Measurements from ENCODE around the gene ATF2. TPM values are rescaled to one million over a fixed set of nuclear protein-coding genes. Genes with fewer than 3 reads are reported as not detected.

The ATF2 gene
- total RNA-seq, 1 experiment from 2014 or later, result 39.9 TPM

DNA sequence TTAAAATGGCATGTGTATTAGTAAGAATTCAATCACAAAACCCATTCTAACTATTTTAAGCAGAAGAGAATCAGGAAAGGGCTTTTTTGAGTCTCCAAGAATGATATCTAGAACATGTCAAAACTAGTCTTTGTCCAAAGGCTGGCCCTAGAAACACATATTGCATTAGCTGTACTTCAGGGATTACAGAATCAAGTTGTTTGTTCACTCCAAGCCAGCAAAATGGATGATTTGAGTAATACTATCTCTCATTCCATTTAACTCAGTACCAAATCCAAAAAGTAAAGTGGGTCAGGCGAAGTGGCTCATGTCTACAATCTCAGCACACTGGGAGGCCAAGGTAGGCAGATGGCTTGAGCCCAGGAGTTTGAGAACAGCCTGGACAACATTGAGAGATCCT, 41.3 kb downstream of the ATF2 start:
- CTCF ChIA-PET, result no interaction called here
- no peaks in the 10 kb centered on the region for H3K27me3 Mint-ChIP-seq (ENCODE audit: low read depth)
- H3K4me3 Mint-ChIP-seq, result no peak overlapping the region
- peaks cover 25% of the 10 kb centered on the region for H3K36me3 Mint-ChIP-seq
- H3K9me3 Mint-ChIP-seq, result no peaks in the 10 kb centered on the region; the same call in 1 of the 2 replicates
- H3K27ac Mint-ChIP-seq, result no peak overlapping the region
- DNase-seq (ENCODE audit: low spot score), result no peak
- no peak for ATAC-seq
- TF ChIP-seq GRHL2 (CRISPR knock-in tag; IDR thresholded peaks at IDR 0.05; ENCODE audit: insufficient replicate concordance, severe bottlenecking) (no peak), TEAD1 (CRISPR knock-in tag; IDR thresholded peaks at IDR 0.05) (no peak), ZNF317 (CRISPR knock-in tag; IDR thresholded peaks at IDR 0.05; ENCODE audit: borderline replicate concordance, low read depth) (no peak), GABPB1 (CRISPR knock-in tag; IDR thresholded peaks at IDR 0.05) (no peak)
- TF ChIP-seq, protein P1, sequence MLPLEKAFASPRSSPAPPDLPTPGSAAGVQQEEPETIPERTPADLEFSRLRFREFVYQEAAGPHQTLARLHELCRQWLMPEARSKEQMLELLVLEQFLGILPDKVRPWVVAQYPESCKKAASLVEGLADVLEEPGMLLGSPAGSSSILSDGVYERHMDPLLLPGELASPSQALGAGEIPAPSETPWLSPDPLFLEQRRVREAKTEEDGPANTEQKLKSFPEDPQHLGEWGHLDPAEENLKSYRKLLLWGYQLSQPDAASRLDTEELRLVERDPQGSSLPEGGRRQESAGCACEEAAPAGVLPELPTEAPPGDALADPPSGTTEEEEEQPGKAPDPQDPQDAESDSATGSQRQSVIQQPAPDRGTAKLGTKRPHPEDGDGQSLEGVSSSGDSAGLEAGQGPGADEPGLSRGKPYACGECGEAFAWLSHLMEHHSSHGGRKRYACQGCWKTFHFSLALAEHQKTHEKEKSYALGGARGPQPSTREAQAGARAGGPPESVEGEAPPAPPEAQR (CRISPR knock-in tag; IDR thresholded peaks at IDR 0.05), result no peak
- TF ChIP-seq, protein P2, sequence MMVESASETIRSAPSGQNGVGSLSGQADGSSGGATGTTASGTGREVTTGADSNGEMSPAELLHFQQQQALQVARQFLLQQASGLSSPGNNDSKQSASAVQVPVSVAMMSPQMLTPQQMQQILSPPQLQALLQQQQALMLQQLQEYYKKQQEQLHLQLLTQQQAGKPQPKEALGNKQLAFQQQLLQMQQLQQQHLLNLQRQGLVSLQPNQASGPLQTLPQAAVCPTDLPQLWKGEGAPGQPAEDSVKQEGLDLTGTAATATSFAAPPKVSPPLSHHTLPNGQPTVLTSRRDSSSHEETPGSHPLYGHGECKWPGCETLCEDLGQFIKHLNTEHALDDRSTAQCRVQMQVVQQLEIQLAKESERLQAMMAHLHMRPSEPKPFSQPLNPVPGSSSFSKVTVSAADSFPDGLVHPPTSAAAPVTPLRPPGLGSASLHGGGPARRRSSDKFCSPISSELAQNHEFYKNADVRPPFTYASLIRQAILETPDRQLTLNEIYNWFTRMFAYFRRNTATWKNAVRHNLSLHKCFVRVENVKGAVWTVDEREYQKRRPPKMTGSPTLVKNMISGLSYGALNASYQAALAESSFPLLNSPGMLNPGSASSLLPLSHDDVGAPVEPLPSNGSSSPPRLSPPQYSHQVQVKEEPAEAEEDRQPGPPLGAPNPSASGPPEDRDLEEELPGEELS (CRISPR knock-in tag; IDR thresholded peaks at IDR 0.05), result no peak
- peaks cover 7% of the 10 kb centered on the region; the same call in 1 of the 2 replicates for H3K4me1 Mint-ChIP-seq
- POLR2A ChIA-PET, result no interaction called here

DNA sequence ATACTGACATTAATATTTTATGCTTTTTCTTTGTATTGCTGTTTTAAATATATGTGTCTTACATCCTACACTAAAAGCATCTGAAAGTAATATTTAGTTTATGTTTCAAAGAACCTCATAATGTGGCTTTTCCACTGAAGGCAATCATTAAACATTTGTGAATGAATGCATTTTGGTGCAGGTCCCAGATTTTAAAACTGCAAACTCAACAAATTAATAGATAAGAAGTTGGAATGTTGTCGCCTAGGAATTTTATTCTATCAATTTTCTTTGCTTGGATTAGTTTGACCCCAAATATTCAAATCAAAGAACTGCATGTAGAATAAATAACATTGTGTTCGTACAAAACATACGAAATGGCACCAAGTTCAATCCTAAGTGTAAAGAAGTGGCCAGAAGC, 44.7 kb downstream of the ATF2 start:
- TF ChIP-seq MYBL2 (CRISPR knock-in tag; IDR thresholded peaks at IDR 0.05), result no peak
- TF ChIP-seq GRHL2 (CRISPR knock-in tag; IDR thresholded peaks at IDR 0.05; ENCODE audit: insufficient replicate concordance, severe bottlenecking), result no peak
- no peak for TF ChIP-seq MXD4 (CRISPR knock-in tag; IDR thresholded peaks at IDR 0.05; ENCODE audit: borderline replicate concordance)
- TF ChIP-seq, protein P3, sequence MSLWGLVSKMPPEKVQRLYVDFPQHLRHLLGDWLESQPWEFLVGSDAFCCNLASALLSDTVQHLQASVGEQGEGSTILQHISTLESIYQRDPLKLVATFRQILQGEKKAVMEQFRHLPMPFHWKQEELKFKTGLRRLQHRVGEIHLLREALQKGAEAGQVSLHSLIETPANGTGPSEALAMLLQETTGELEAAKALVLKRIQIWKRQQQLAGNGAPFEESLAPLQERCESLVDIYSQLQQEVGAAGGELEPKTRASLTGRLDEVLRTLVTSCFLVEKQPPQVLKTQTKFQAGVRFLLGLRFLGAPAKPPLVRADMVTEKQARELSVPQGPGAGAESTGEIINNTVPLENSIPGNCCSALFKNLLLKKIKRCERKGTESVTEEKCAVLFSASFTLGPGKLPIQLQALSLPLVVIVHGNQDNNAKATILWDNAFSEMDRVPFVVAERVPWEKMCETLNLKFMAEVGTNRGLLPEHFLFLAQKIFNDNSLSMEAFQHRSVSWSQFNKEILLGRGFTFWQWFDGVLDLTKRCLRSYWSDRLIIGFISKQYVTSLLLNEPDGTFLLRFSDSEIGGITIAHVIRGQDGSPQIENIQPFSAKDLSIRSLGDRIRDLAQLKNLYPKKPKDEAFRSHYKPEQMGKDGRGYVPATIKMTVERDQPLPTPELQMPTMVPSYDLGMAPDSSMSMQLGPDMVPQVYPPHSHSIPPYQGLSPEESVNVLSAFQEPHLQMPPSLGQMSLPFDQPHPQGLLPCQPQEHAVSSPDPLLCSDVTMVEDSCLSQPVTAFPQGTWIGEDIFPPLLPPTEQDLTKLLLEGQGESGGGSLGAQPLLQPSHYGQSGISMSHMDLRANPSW (CRISPR knock-in tag; conservative IDR thresholded peaks at IDR 0.05; ENCODE audit: low read depth), result no peak
- TF ChIP-seq, protein P4, sequence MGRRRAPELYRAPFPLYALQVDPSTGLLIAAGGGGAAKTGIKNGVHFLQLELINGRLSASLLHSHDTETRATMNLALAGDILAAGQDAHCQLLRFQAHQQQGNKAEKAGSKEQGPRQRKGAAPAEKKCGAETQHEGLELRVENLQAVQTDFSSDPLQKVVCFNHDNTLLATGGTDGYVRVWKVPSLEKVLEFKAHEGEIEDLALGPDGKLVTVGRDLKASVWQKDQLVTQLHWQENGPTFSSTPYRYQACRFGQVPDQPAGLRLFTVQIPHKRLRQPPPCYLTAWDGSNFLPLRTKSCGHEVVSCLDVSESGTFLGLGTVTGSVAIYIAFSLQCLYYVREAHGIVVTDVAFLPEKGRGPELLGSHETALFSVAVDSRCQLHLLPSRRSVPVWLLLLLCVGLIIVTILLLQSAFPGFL (CRISPR knock-in tag; IDR thresholded peaks at IDR 0.05; ENCODE audit: borderline replicate concordance), result no peak
- TF ChIP-seq, protein P5, sequence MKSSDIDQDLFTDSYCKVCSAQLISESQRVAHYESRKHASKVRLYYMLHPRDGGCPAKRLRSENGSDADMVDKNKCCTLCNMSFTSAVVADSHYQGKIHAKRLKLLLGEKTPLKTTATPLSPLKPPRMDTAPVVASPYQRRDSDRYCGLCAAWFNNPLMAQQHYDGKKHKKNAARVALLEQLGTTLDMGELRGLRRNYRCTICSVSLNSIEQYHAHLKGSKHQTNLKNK (CRISPR knock-in tag; IDR thresholded peaks at IDR 0.05), result no peak
- no peak for TF ChIP-seq ATF1 (CRISPR knock-in tag; IDR thresholded peaks at IDR 0.05)
- TF ChIP-seq, protein P6, sequence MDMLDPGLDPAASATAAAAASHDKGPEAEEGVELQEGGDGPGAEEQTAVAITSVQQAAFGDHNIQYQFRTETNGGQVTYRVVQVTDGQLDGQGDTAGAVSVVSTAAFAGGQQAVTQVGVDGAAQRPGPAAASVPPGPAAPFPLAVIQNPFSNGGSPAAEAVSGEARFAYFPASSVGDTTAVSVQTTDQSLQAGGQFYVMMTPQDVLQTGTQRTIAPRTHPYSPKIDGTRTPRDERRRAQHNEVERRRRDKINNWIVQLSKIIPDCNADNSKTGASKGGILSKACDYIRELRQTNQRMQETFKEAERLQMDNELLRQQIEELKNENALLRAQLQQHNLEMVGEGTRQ (CRISPR knock-in tag; IDR thresholded peaks at IDR 0.05), result no peak
- TF ChIP-seq, protein P7, sequence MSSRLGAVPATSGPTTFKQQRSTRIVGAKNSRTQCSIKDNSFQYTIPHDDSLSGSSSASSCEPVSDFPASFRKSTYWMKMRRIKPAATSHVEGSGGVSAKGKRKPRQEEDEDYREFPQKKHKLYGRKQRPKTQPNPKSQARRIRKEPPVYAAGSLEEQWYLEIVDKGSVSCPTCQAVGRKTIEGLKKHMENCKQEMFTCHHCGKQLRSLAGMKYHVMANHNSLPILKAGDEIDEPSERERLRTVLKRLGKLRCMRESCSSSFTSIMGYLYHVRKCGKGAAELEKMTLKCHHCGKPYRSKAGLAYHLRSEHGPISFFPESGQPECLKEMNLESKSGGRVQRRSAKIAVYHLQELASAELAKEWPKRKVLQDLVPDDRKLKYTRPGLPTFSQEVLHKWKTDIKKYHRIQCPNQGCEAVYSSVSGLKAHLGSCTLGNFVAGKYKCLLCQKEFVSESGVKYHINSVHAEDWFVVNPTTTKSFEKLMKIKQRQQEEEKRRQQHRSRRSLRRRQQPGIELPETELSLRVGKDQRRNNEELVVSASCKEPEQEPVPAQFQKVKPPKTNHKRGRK (CRISPR knock-in tag; IDR thresholded peaks at IDR 0.05; ENCODE audit: borderline replicate concordance), result no peak
- TF ChIP-seq NR3C1 (CRISPR knock-in tag; conservative IDR thresholded peaks at IDR 0.05; ENCODE audit: low read depth), result no peak

More for the DNA sequence above, 44.7 kb downstream of the ATF2 start:
- Mint-ChIP-seq H3K27me3 (ENCODE audit: low read depth) (no peaks in the 10 kb centered on the region), H3K36me3 (peaks cover 12% of the 10 kb centered on the region), H3K27ac (no peak overlapping the region), H3K4me3 (no peak overlapping the region), H3K9me3 (no peaks in the 10 kb centered on the region), H3K4me1 (no peaks in the 10 kb centered on the region)
- ChIA-PET POLR2A (no interaction called here), CTCF (no interaction called here)
- ATAC-seq, result no peak
- no peak for DNase-seq (ENCODE audit: low spot score)

Data from WTC11 (cell line).